Measurements from ENCODE around the gene SLC4A8. TPM values are rescaled to one million over a fixed set of nuclear protein-coding genes. Genes with fewer than 3 reads are reported as not detected.

Gene SLC4A8
- total RNA-seq, 4 donors from 2014 or later: 0.05 TPM; not detected in 3

DNA sequence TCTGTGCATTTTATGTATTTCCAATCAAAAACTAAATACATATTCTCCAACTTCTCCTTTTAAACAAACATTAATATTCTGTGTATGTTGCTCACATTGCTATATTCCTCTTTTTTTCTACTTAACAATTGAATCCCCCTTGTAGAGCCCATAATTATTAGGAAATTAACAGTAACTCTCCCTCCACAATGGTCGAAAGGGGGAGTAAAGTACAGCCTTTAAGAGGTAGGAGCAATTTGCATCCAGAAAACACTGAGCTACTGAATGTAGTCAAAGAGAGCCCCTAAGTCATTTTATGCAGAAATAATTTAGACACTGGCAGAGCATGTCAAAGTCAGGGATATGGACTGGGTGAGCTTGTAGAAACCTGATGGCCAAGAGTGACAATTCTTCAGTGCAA, 109.2 kb downstream of the SLC4A8 start:
- H3K27ac ChIP-seq: no peak overlapping the region
- no peak overlapping the region for H3K4me3 ChIP-seq
- no peaks in the 10 kb centered on the region for H3K4me1 ChIP-seq
- no peaks in the 10 kb centered on the region for H3K36me3 ChIP-seq
- H3K27me3 ChIP-seq: peaks cover 0 to 8% (median 3%) of the 10 kb centered on the region in 3 donors
- intact Hi-C loops (cut with DNase I; ENCODE audit: low total_unique reads): loop anchor here (2.0 to 5.0 kb wide), 2 partner anchors 109 to 266 kb away; partner anchors contain the start of gene SLC4A8
- no peak for DNase-seq
- TF ChIP-seq POLR2A (IDR thresholded peaks at IDR 0.05): no peak
- TF ChIP-seq, protein P1, sequence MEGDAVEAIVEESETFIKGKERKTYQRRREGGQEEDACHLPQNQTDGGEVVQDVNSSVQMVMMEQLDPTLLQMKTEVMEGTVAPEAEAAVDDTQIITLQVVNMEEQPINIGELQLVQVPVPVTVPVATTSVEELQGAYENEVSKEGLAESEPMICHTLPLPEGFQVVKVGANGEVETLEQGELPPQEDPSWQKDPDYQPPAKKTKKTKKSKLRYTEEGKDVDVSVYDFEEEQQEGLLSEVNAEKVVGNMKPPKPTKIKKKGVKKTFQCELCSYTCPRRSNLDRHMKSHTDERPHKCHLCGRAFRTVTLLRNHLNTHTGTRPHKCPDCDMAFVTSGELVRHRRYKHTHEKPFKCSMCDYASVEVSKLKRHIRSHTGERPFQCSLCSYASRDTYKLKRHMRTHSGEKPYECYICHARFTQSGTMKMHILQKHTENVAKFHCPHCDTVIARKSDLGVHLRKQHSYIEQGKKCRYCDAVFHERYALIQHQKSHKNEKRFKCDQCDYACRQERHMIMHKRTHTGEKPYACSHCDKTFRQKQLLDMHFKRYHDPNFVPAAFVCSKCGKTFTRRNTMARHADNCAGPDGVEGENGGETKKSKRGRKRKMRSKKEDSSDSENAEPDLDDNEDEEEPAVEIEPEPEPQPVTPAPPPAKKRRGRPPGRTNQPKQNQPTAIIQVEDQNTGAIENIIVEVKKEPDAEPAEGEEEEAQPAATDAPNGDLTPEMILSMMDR (IDR thresholded peaks at IDR 0.05 in 4 of 5, conservative IDR thresholded peaks at IDR 0.05 in 1 of 5): no peak
- ATAC-seq: no peak
- in situ Hi-C loops (cut with MboI; ENCODE audit: low sequenced_read_pairs in 4 of 4): loop anchor here in 2 of 4 donors (5.0 to 25.0 kb wide), 2 partner anchors 111 to 271 kb away; partner anchors contain the start of genes SLC4A8 (in 2 of the 2) and SMAGP (in 1 of the 2)
- H3K9me3 ChIP-seq: no peaks in the 10 kb centered on the region

DNA sequence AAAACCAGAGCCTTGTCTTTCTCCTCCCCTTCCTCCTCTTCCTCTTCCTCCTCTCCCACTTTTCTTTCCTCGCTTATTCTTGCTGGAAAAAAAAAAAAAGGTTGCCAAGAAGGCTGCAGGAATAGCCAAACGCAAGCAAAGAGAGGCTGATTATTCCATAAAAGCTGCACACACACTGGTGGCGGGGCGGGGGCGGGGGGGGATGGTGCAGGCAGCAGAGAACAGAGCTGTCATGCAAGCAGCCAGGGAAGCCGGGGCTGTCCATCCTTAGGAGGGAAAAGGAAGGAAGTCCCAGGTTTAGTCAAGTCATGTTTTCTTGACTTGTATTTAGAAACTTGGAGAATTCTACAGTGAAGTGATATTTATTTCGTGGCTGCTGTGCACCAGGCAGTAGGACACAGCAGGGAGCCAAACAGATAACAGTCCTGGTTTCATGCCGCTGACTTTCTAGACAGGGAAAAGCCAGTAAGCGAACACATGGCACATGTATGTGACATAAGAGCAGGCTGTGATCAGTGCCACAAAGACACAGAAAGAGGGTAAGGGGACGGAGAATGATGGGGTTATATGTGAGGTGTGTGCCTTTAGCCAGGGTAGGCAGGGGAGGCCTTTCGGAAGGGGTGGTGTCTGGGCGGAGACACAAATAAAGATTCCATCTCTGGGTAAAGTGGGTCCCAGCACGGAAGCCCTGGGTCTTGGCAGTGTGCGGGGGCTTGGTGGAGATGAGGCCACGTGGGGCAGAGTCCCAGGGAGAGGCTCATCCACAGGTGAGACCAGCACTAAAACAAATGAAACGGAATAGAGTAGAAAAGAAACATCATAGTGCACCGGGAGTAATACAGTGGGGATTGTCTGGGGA, 109.8 kb downstream of the SLC4A8 start:
- H3K27me3 ChIP-seq: peaks cover 0 to 8% (median 3%) of the 10 kb centered on the region in 3 donors
- H3K27ac ChIP-seq: no peak overlapping the region
- no peak for ATAC-seq
- H3K4me3 ChIP-seq: no peak overlapping the region
- in situ Hi-C loops (cut with MboI; ENCODE audit: low sequenced_read_pairs in 4 of 4): loop anchor here in 2 of 4 donors (5.0 to 25.0 kb wide), 2 partner anchors 112 to 272 kb away; partner anchors contain the start of genes SLC4A8 (in 2 of the 2) and SMAGP (in 1 of the 2)
- intact Hi-C loops (cut with DNase I; ENCODE audit: low total_unique reads): loop anchor here (5.0 kb wide), 1 partner anchor 267 kb away; no protein-coding TSS in a partner anchor
- no peaks in the 10 kb centered on the region for H3K9me3 ChIP-seq
- no peaks in the 10 kb centered on the region for H3K4me1 ChIP-seq
- no peaks in the 10 kb centered on the region for H3K36me3 ChIP-seq
- no peak for DNase-seq
- no peak for TF ChIP-seq POLR2A (IDR thresholded peaks at IDR 0.05)
- TF ChIP-seq, protein P1 (IDR thresholded peaks at IDR 0.05 in 4 of 5, conservative IDR thresholded peaks at IDR 0.05 in 1 of 5): no peak

DNA sequence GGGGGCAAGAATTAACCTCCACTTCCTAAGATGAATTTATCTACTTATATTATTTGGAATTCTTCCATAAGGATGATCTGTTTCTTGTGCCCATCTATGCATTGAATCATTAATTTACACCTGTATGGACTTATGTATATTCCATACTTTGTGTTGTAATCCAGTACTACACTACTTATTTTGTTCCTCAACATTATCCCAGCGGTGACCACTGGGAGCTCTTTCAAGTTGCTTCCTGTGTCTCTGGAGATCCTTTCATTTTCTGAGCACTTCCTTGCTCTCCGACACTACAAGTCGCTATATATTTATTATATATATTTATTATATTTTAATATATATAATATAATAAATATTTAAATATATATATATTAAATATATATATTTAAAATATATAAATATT, 111.5 kb downstream of the SLC4A8 start:
- Histone ChIP-seq H3K4me1 (no peaks in the 10 kb centered on the region), H3K27ac (no peak overlapping the region), H3K4me3 (no peak overlapping the region), H3K9me3 (no peaks in the 10 kb centered on the region), H3K36me3 (no peaks in the 10 kb centered on the region), H3K27me3 (peaks cover 0 to 8% (median 3%) of the 10 kb centered on the region in 3 donors)
- in situ Hi-C loops (cut with MboI; ENCODE audit: low sequenced_read_pairs in 4 of 4) (loop anchor here in 1 of 4 donors (25.0 kb wide), 1 partner anchor 274 kb away; the partner anchor contains the start of gene SMAGP), intact Hi-C loops (cut with DNase I; ENCODE audit: low total_unique reads) (no loop called here)
- TF ChIP-seq, protein P1 (IDR thresholded peaks at IDR 0.05 in 4 of 5, conservative IDR thresholded peaks at IDR 0.05 in 1 of 5): no peak
- no peak for DNase-seq
- no peak for ATAC-seq

DNA sequence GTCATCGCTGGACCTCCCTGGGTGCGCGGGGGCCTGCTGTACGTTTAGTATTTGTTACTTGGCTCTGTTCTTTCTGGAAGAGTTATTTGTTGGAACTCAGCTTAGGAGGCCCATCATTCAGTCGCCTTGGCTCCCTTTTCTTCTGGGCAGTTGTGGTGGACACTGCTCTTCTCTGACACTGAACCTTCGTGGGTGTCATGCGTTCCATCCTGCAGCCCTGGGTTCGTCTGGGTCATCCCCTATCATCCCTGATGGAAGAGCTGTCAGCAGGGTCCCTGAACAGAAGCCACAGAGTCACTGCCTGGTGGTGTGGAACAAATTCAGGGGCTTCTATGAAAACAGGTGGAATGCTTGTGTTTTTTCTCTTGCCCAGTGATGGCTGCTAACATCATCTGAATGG, 113.5 kb downstream of the SLC4A8 start:
- Histone ChIP-seq H3K4me1 (no peaks in the 10 kb centered on the region), H3K36me3 (no peaks in the 10 kb centered on the region), H3K4me3 (no peak overlapping the region), H3K27ac (no peak overlapping the region), H3K9me3 (no peaks in the 10 kb centered on the region), H3K27me3 (peaks cover 0 to 8% (median 3%) of the 10 kb centered on the region in 3 donors)
- no peak for ATAC-seq
- intact Hi-C loops (cut with DNase I; ENCODE audit: low total_unique reads) (no loop called here), in situ Hi-C loops (cut with MboI; ENCODE audit: low sequenced_read_pairs in 4 of 4) (loop anchor here in 1 of 4 donors (25.0 kb wide), 1 partner anchor 276 kb away; the partner anchor contains the start of gene SMAGP)
- DNase-seq: no peak
- TF ChIP-seq, protein P1 (IDR thresholded peaks at IDR 0.05 in 4 of 5, conservative IDR thresholded peaks at IDR 0.05 in 1 of 5): no peak
- TF ChIP-seq POLR2A (IDR thresholded peaks at IDR 0.05): no peak
